Osteocyte (in vitro differentiated cells): Measurements from ENCODE around the gene SLC39A8. TPM values are rescaled to one million over a fixed set of nuclear protein-coding genes. Genes with fewer than 3 reads are reported as not detected.

Experiments
- DNase-seq: peaks from one replicate; pipeline ENCODE4 v3.0.0; 2021; ENCODE audit warnings: mixed read lengths; ENCODE audit not compliant: unreplicated experiment; ENCODE audit errors: extremely low spot score
- H3K27ac Mint-ChIP-seq: one replicate; pipeline ENCODE4 v1.8.0; 2021; ENCODE audit warnings: mild to moderate bottlenecking, mixed read lengths; ENCODE audit not compliant: unreplicated experiment
- H3K27me3 Mint-ChIP-seq: one replicate; pipeline ENCODE4 v1.8.0; 2021; ENCODE audit warnings: mixed read lengths; ENCODE audit not compliant: unreplicated experiment
- H3K36me3 Mint-ChIP-seq: one replicate; pipeline ENCODE4 v1.8.0; 2021; ENCODE audit warnings: mixed read lengths; ENCODE audit not compliant: unreplicated experiment
- H3K4me1 Mint-ChIP-seq: one replicate; pipeline ENCODE4 v1.8.0; 2021; ENCODE audit warnings: mixed read lengths; ENCODE audit not compliant: unreplicated experiment
- H3K4me3 Mint-ChIP-seq: one replicate; pipeline ENCODE4 v1.8.0; 2021; ENCODE audit warnings: mild to moderate bottlenecking, moderate library complexity, mixed read lengths; ENCODE audit not compliant: unreplicated experiment
- H3K9me3 Mint-ChIP-seq: one replicate; pipeline ENCODE4 v1.8.0; 2021; ENCODE audit warnings: mixed read lengths; ENCODE audit not compliant: unreplicated experiment
- total RNA-seq: library from RNA; stranded (reverse); gene quantifications from 2 replicates; pipeline ENCODE4 v1.2.1, GENCODE V29; 2021
- TF ChIP-seq, protein P1 (sequence below): fragments of 200-600 bp; sonication (generic); IDR thresholded peaks from 2 replicates; pipeline ENCODE4 v1.5.0; 2021; ENCODE audit warnings: antibody characterized with exemption, mild to moderate bottlenecking, moderate library complexity

The SLC39A8 gene
- total RNA-seq, 1 donor from 2014 or later: 1.0 TPM

DNA sequence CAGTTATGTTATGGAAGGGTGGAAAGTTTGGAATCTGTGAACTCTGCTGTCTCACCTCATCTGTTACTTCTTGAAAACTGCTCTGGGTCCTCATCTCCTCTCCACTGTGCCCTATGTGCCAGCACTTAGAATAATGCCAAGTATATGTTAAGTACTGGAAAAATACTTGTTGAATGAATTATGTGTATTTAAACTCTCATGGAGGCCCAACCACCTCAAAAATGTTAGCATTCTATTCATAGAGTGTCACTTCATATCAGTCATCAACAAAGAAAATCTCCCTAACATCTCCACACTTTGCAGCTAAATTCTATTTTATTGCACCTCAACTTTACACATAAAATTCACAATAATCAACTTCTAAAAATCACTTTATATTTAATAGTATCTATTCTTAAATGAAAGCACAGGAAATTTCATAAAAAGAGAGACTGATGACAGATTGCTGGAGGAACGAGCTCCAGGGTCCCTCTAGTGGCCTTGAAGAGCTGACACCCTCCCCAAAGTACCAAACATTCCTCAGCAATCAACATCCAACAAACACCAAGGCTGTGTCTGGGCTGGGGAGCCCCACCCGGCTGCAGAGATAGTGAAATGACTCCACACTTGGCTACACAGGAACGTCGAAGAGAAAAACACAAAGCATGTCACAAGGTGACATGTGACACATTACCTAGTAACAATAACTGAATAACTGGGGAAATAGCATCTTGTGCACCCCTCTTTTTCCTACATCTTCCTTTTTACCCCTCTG, 45.8 kb downstream of the SLC39A8 start:
- H3K27ac Mint-ChIP-seq: peak overlapping the region; percentile 25
- DNase-seq: no peak
- peaks cover 4% of the 10 kb centered on the region for H3K4me1 Mint-ChIP-seq
- H3K36me3 Mint-ChIP-seq: no peaks in the 10 kb centered on the region
- peaks cover 1% of the 10 kb centered on the region for H3K27me3 Mint-ChIP-seq
- H3K4me3 Mint-ChIP-seq: no peak overlapping the region
- TF ChIP-seq, protein P1, sequence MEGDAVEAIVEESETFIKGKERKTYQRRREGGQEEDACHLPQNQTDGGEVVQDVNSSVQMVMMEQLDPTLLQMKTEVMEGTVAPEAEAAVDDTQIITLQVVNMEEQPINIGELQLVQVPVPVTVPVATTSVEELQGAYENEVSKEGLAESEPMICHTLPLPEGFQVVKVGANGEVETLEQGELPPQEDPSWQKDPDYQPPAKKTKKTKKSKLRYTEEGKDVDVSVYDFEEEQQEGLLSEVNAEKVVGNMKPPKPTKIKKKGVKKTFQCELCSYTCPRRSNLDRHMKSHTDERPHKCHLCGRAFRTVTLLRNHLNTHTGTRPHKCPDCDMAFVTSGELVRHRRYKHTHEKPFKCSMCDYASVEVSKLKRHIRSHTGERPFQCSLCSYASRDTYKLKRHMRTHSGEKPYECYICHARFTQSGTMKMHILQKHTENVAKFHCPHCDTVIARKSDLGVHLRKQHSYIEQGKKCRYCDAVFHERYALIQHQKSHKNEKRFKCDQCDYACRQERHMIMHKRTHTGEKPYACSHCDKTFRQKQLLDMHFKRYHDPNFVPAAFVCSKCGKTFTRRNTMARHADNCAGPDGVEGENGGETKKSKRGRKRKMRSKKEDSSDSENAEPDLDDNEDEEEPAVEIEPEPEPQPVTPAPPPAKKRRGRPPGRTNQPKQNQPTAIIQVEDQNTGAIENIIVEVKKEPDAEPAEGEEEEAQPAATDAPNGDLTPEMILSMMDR: peak; percentile 76
- peaks cover 2% of the 10 kb centered on the region for H3K9me3 Mint-ChIP-seq

DNA sequence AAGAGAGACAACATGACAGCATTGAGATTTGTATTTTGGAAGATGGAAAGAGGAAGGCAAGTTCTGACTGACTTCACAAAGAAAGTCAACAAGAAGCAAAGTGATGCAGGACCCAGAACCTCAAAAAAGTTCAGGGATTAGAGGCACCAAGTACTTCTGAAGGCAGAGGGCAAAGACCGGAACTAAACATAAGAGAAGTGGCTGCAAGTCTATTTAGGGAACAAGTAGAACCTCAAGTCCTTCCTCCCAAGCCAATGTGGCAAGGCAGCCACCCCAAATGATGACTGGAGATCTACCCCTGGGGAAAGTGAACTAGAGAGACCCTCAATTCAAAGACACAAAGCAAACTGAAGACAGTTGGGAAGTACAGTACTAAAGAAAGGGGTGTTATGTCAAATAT, 46.6 kb downstream of the SLC39A8 start:
- no peak overlapping the region for H3K4me3 Mint-ChIP-seq
- H3K27ac Mint-ChIP-seq: no peak overlapping the region
- peaks cover 4% of the 10 kb centered on the region for H3K4me1 Mint-ChIP-seq
- H3K27me3 Mint-ChIP-seq: peaks cover 4% of the 10 kb centered on the region
- no peaks in the 10 kb centered on the region for H3K36me3 Mint-ChIP-seq
- peaks cover 4% of the 10 kb centered on the region for H3K9me3 Mint-ChIP-seq
- no peak for DNase-seq
- TF ChIP-seq, protein P1: no peak

- Mint-ChIP-seq H3K9me3 (peaks cover 4% of the 10 kb centered on the region), H3K27ac (no peak overlapping the region), H3K36me3 (no peaks in the 10 kb centered on the region), H3K4me3 (no peak overlapping the region), H3K4me1 (peaks cover 4% of the 10 kb centered on the region), H3K27me3 (peaks cover 13% of the 10 kb centered on the region)
- DNase-seq: no peak
- TF ChIP-seq, protein P1: no peak
Measured at GRCh38 chr4:102295153-102295862, 50.0 kb downstream of the SLC39A8 start.

DNA sequence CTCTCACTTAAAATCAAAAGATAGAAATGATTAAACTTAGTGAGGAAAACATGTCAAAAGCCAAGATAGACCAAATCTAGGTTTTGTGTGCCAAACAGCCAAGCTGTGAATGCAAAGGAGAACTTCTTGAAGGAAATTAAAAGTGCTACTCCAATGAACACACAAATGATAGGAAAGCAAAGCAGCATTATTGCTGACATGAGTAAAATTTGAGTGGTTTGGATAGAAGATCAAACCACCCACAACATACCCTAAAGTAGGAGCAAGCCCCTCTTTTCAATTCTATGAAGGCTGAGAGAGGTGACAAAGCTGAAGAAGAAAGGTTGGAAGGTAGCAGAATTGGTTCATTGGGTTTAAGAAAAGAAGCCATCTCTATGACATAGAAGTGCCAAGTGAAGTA, 56.8 kb downstream of the SLC39A8 start:
- TF ChIP-seq, protein P1: no peak
- peaks cover 4% of the 10 kb centered on the region for H3K9me3 Mint-ChIP-seq
- no peaks in the 10 kb centered on the region for H3K4me1 Mint-ChIP-seq
- DNase-seq: no peak
- no peaks in the 10 kb centered on the region for H3K36me3 Mint-ChIP-seq
- H3K4me3 Mint-ChIP-seq: no peak overlapping the region
- H3K27ac Mint-ChIP-seq: no peak overlapping the region
- H3K27me3 Mint-ChIP-seq: peaks cover 10% of the 10 kb centered on the region

- Mint-ChIP-seq H3K9me3 (peaks cover 4% of the 10 kb centered on the region), H3K36me3 (no peaks in the 10 kb centered on the region), H3K27ac (no peak overlapping the region), H3K4me3 (no peak overlapping the region), H3K4me1 (no peaks in the 10 kb centered on the region), H3K27me3 (peaks cover 7% of the 10 kb centered on the region)
- DNase-seq: no peak
- TF ChIP-seq, protein P1: no peak
Measured at GRCh38 chr4:102285831-102286230, 59.5 kb downstream of the SLC39A8 start.
